Spleen (tissue), 11 donors: ENCODE measurements around the gene JAGN1. TPM values are rescaled to one million over a fixed set of nuclear protein-coding genes. Genes with fewer than 3 reads are reported as not detected.
"Not testable (repeated sequence)": the region's sequence is repeated elsewhere in the genome, so short reads cannot be mapped to it uniquely, and the experiment has no call there.

Experiments used
- DNase-seq: peaks from one replicate; pipeline ENCODE4 v3.0.0-alpha.2; 2020
- H3K27ac ChIP-seq, 8 donors: fragments of 200-600 bp; sonication (generic) in 7 of 8; 1 replicate in 4 of 8; 2 replicates in 4 of 8; pipeline versions ENCODE4 v1.5.0 to v1.8.0; 2016 to 2021; ENCODE audit warnings: inconsistent platforms in 4 of 8, mild to moderate bottlenecking in 4 of 8, moderate library complexity in 1 of 8
- H3K27me3 ChIP-seq, 7 donors: fragments of 200-600 bp; sonication (generic) in 6 of 7; replicated peaks in 1 of 7; 1 replicate in 4 of 7; 2 replicates in 3 of 7; pipeline versions ENCODE4 v1.5.0 to v1.8.0; 2016 to 2021; ENCODE audit warnings: inconsistent platforms in 3 of 7, mild to moderate bottlenecking in 1 of 7
- H3K36me3 ChIP-seq, 6 donors: fragments of 200-600 bp; sonication (generic) in 5 of 6; 1 replicate in 4 of 6; 2 replicates in 2 of 6; pipeline versions ENCODE4 v1.5.0 to v1.8.0; 2016 to 2021; ENCODE audit warnings: inconsistent platforms in 2 of 6
- H3K4me1 ChIP-seq, 6 donors: fragments of 200-600 bp; sonication (generic) in 5 of 6; 1 replicate in 3 of 6; 2 replicates in 3 of 6; pipeline versions ENCODE4 v1.5.0 to v1.8.0; 2016 to 2021; ENCODE audit warnings: inconsistent platforms in 3 of 6
- H3K4me3 ChIP-seq, 8 donors: fragments of 200-600 bp; sonication (generic) in 7 of 8; 1 replicate in 4 of 8; 2 replicates in 4 of 8; pipeline versions ENCODE4 v1.5.0 to v1.8.0; 2016 to 2021; ENCODE audit warnings: inconsistent platforms in 4 of 8, mild to moderate bottlenecking in 4 of 8, moderate library complexity in 2 of 8
- H3K9me3 ChIP-seq, 8 donors: fragments of 200-600 bp; sonication (generic) in 7 of 8; 1 replicate in 4 of 8; 2 replicates in 4 of 8; pipeline versions ENCODE4 v1.5.0 to v1.8.0; 2016 to 2021; ENCODE audit warnings: inconsistent platforms in 4 of 8
- CTCF ChIP-seq, 11 experiments: fragments of 200-600 bp in 7 of 11; fragments of 450-650 bp in 4 of 11; sonication (generic) in 4 of 11; IDR thresholded peaks in 8 of 11; conservative IDR thresholded peaks in 3 of 11; 1 replicate in 7 of 11; 2 replicates in 4 of 11; pipeline versions ENCODE4 v1.4.0 to v1.8.0; 2016 to 2021; ENCODE audit warnings: antibody characterized with exemption in 11 of 11, inconsistent platforms in 4 of 11, mild to moderate bottlenecking in 1 of 11
- POLR2A ChIP-seq, 3 donors: fragments of 450-650 bp; IDR thresholded peaks; one replicate each; pipeline ENCODE4 v1.5.1; 2017; ENCODE audit warnings: antibody characterized with exemption in 3 of 3, mild to moderate bottlenecking in 1 of 3
- POLR2AphosphoS5 ChIP-seq, 3 donors: sonication (generic); formaldehyde crosslinking; IDR thresholded peaks; one replicate each; pipeline ENCODE4 v1.5.1; 2017; ENCODE audit warnings: antibody characterized with exemption in 3 of 3
- WGBS, 5 donors: extraction: QIAGEN DNeasy Blood & Tissue Kit in 3 of 5; methylation state at CpG; one replicate each; pipeline versions ENCODE4 v1.1.5 to v1.1.7; 2013 to 2018; 5-methylcytosine and 5-hydroxymethylcytosine counted together
- intact Hi-C: fragments of 100-400 bp; cut with DNase I; formaldehyde crosslinking; loops from one replicate; pipeline ENCODE4 v1.15.0; 2023; ENCODE audit warnings: low total_unique reads
- polyA plus RNA-seq, 3 donors: library from polyadenylated mRNA; stranded (reverse); fragments of 200-250 nt; gene quantifications; one replicate each; pipeline ENCODE4 v1.2.1, GENCODE V29; 2013
- total RNA-seq, 7 donors: library from RNA; depleted of rRNA in 3 of 7; stranded (reverse); fragments of >200 nt in 3 of 7; fragmentation: NEBNext Ultra II Directional in 4 of 7; extraction: Animal tissue kit (Norgen Biotek cat#: 25700) in 4 of 7; gene quantifications; one replicate each; pipeline versions ENCODE4 v1.1.0 to v1.2.1, GENCODE V29; 2016 to 2021
- donor health status: healthy with polysubstance abuse.
- donor health status: DM: no; HTN: no; CAD: no; lungs with moderate emphysema.
- donor health status: DM: no; HTN: no; CAD: no.
- donor health status: Bipolar disorder and iron deficiency.
- donor health status: healthy.
- donor health status: DM: no; HTN: no; CAD: no.
- donor health status: DM: yes; HTN: yes; CAD: no.

JAGN1 gene
- total and polyA plus RNA-seq, 10 donors: 17.1 to 41.3 (median 25.9) TPM

GRCh38 chr3:9846231-9846630, 44.2 kb upstream of the JAGN1 start:
- intact Hi-C loops: no loop called here
- H3K9me3 ChIP-seq: no peaks in the 10 kb centered on the region
- WGBS, 5 donors: 56 to 67% (median 66%) methylated on average over 4 to 6 of the region's 6 CpGs

GRCh38 chr3:9846931-9847488, 43.4 kb upstream of the JAGN1 start:
- H3K27me3 ChIP-seq: no peaks in the 10 kb centered on the region

More at GRCh38 chr3:9846231-9846630, 44.2 kb upstream of the JAGN1 start:
- TF ChIP-seq POLR2AphosphoS5 (IDR thresholded peaks at IDR 0.05): no peak
- TF ChIP-seq POLR2A (IDR thresholded peaks at IDR 0.05): no peak
- no peaks in the 10 kb centered on the region for H3K27me3 ChIP-seq
- peaks cover 11 to 38% (median 20%) of the 10 kb centered on the region in 6 donors for H3K4me1 ChIP-seq
- no peak overlapping the region for H3K4me3 ChIP-seq
- H3K36me3 ChIP-seq: peaks cover under 1 to 8% (median 7%) of the 10 kb centered on the region in 6 donors
- H3K27ac ChIP-seq: no peak overlapping the region
- DNase-seq: no peak

GRCh38 chr3:9847870-9848269, 42.5 kb upstream of the JAGN1 start:
- intact Hi-C loops, H3K27me3 ChIP-seq, H3K36me3 ChIP-seq, H3K4me3 ChIP-seq, DNase-seq, H3K27ac ChIP-seq, H3K9me3 ChIP-seq: not testable (repeated sequence)
- 59 to 69% (median 63%) methylated on average over 7 to 9 of the region's 9 CpGs for WGBS, 5 donors
- peaks cover 4 to 22% (median 15%) of the 10 kb centered on the region in 6 donors for H3K4me1 ChIP-seq

More at GRCh38 chr3:9846931-9847488, 43.4 kb upstream of the JAGN1 start:
- TF ChIP-seq CTCF (IDR thresholded peaks at IDR 0.05 in 8 of 11, conservative IDR thresholded peaks at IDR 0.05 in 3 of 11): no peak
- Histone ChIP-seq H3K4me3 (no peak overlapping the region), H3K9me3 (no peaks in the 10 kb centered on the region), H3K36me3 (peaks cover 0 to under 1% (median under 1%) of the 10 kb centered on the region in 6 donors), H3K27ac (no peak overlapping the region), H3K4me1 (peaks cover 11 to 31% (median 20%) of the 10 kb centered on the region in 6 donors)
- intact Hi-C loops: no loop called here
- no peak for DNase-seq
- WGBS, 5 donors: 84 to 93% (median 91%) methylated on average over 3 to 6 of the region's 6 CpGs

GRCh38 chr3:9848860-9849259, 41.5 kb upstream of the JAGN1 start:
- H3K4me3 ChIP-seq, H3K36me3 ChIP-seq, H3K27ac ChIP-seq, H3K27me3 ChIP-seq, intact Hi-C loops, H3K9me3 ChIP-seq, DNase-seq: not testable (repeated sequence)
- 39 to 49% (median 42%) methylated on average over 4 of the region's 4 CpGs for WGBS, 5 donors
- TF ChIP-seq CTCF (IDR thresholded peaks at IDR 0.05 in 8 of 11, conservative IDR thresholded peaks at IDR 0.05 in 3 of 11): peak in 9 of 11 experiments; percentile 22 to 64 (median 50)
- peaks cover 0 to 16% (median 9%) of the 10 kb centered on the region in 6 donors for H3K4me1 ChIP-seq

GRCh38 chr3:9851383-9851782, 39.0 kb upstream of the JAGN1 start:
- H3K27ac ChIP-seq, intact Hi-C loops, DNase-seq, H3K36me3 ChIP-seq, H3K4me3 ChIP-seq, H3K9me3 ChIP-seq, H3K4me1 ChIP-seq, H3K27me3 ChIP-seq: not testable (repeated sequence)
- 86 to 91% (median 89%) methylated on average over 6 of the region's 6 CpGs for WGBS, 5 donors

GRCh38 chr3:9851926-9852325, 38.5 kb upstream of the JAGN1 start:
- 65 to 84% (median 79%) methylated on average over 6 of the region's 6 CpGs for WGBS, 5 donors
- H3K27me3 ChIP-seq, H3K36me3 ChIP-seq, H3K27ac ChIP-seq, DNase-seq, H3K4me1 ChIP-seq, H3K9me3 ChIP-seq, intact Hi-C loops, H3K4me3 ChIP-seq: not testable (repeated sequence)
